Measurements from ENCODE around the gene EGLN3.

- TF ChIP-seq CTCF (IDR thresholded peaks at IDR 0.05) (no peak), POLR2A (IDR thresholded peaks at IDR 0.05) (no peak)
These were observed 8.8 kb upstream of the EGLN3 start for GRCh38 chr14:33959692-33960151.
